HG03378 (cell line): Measurements from ENCODE around the gene HERPUD1.
"Not testable (repeated sequence)": the region's sequence is repeated elsewhere in the genome, so short reads cannot be mapped to it uniquely, and the experiment has no call there.

Experiments used
- ATAC-seq: cut with Tn5 transposase; IDR thresholded peaks from one replicate; pipeline ENCODE4 v1.9.1; 2021; ENCODE audit warnings: mild to moderate bottlenecking, moderate library complexity; ENCODE audit not compliant: unreplicated experiment

HERPUD1 gene

GRCh38 chr16:56933828-56934598, 2.1 kb downstream of the HERPUD1 start:
- ATAC-seq: no peak

DNA sequence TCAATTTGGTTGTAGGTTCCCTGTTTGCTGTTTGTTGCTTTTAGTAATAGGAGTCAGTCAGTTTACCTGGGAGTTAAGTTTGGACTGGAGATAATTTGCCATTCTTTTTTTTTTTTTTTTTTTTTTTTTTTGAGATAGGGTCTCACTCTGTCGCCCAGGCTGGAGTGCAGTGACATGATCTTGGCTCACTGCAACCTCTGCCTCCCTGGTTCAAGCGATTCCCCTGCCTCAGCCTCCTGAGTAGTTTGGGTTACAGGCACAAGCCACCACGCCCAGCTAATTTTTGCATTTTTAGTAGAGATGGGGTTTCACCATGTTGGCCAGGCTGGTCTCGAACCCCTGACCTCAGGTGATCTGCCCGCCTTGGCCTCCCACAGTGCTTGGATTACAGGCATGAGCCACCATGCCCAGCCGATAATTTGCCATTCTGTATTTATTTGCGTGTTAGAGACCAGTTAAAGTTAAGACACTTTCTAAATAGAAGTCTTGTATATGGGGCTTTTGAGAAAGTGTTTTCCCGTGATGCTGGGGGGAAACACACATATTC, 2.7 kb downstream of the HERPUD1 start:
- not testable (repeated sequence) for ATAC-seq

- no peak for ATAC-seq
Measured at GRCh38 chr16:56935201-56935600, 3.3 kb downstream of the HERPUD1 start.

DNA sequence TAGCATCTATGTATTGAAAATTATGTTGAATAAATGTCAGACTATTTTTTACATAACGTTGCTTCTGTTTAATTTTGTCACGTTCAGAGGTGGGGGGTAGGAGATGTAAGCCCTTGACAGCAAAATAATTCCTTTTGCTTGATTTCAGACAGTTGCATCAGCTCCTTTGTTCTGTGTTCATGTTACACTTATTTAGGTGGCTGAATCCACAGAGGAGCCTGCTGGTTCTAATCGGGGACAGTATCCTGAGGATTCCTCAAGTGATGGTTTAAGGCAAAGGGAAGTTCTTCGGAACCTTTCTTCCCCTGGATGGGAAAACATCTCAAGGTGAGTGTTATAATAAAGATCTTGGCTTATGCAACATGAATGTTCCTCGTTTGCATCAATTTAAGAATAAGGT, 4.5 kb downstream of the HERPUD1 start:
- ATAC-seq: no peak

DNA sequence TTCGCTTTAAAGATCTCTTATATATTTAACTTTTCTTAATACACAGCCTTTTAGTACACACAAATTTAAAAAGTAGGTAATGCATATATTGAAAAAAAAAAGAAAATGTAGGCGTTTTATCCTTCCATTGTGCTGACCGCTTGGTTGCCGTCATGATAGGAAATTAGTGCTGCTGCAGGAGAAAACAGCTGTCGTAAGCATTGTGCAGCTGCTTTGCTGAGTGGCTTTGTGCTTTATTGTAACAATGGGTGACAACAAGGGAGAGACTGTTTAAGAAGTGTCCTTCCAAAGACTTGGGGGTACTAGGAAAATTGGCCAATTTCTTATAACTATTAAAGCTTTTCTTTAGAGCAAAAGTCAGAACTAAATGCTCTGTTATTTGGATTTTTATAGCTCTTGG, 5.0 kb downstream of the HERPUD1 start:
- ATAC-seq: no peak

DNA sequence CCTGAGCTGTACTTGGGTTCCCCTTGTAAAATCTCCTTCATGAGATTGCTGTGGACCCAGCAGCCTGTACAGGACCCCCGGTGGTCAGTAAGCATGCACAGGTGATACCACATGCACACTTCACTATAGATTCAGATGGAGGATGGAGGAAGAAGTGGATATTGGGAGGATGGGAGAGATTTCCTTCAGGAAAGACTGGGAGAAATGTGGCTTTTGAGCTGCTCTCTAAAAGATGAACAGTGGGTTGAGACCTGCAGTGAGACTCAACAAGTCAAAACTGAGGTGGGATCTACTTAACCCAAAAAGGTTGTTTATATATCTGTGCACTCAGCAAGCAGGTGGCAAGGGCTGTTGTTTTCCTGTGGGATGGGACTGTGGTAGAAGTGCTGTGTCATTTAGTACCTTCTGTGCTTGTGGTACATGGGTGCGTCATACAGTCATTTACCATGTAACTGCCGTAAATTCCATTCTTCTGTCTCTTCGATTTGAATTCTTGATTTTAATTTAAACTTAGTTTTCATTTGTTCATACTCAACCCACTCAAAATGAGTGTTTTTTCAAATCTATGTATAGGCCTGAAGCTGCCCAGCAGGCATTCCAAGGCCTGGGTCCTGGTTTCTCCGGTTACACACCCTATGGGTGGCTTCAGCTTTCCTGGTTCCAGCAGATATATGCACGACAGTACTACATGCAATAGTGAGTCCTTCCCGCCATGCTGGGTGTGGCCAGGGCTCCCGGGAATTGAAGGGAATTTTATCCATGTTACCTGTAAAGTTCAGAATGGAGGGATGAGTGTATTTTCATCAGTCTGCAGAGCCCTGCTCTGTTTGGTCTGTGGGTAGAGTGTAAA, 6.9 kb downstream of the HERPUD1 start:
- no peak for ATAC-seq

GRCh38 chr16:56939801-56940200, 7.9 kb downstream of the HERPUD1 start:
- ATAC-seq: no peak

DNA sequence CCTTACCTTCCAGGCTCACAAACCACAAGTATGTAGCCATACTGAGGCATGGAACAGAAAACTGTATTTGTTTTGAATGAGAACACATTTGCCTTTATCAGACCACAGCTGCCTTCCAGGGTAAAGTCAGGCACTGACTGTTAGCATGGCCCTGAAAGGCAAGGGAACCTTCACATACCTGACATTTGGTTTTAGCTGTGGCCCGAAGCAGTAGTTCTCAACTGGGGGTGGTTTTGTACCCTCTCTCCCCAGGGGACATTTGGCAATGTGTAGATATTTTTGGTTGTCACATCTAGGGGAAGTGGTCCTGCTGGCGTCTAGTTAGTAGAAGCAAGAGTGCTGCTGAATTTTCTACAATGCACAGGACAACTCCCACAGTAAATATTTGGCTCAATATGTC, 9.2 kb downstream of the HERPUD1 start:
- ATAC-seq: no peak

- no peak for ATAC-seq
Measured at GRCh38 chr16:56941856-56942331, 10.0 kb downstream of the HERPUD1 start.

DNA sequence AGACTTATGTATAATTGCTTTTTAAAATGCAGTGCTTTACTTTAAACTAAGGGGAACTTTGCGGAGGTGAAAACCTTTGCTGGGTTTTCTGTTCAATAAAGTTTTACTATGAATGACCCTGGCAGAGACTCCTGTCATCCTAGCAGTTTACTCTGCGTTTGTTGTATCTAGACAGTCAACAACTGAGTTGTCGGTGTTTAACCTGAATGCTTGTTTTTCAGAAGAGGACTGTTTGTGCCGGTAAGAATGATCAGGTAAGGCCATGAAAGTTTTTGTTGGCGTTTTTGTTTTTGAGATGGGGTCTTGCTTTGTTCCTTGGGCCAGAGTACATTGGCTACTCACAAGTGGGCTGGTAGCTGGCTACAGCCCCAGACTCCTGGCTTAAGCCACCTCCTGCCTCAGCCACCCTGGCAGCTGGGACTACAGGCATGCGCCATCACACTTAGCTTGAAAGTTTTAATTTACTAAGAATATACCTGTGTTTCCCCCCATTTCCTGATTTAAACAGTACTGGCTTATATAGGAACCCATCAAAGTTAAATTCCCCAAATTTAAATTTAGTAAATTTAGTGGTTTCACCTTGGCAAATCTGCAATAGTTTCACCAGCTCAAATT, 11.9 kb downstream of the HERPUD1 start:
- ATAC-seq: no peak

GRCh38 chr16:56944954-56945839, 13.3 kb downstream of the HERPUD1 start:
- peak; percentile 41 for ATAC-seq

GRCh38 chr16:56945847-56946527, 14.0 kb downstream of the HERPUD1 start:
- ATAC-seq: no peak

DNA sequence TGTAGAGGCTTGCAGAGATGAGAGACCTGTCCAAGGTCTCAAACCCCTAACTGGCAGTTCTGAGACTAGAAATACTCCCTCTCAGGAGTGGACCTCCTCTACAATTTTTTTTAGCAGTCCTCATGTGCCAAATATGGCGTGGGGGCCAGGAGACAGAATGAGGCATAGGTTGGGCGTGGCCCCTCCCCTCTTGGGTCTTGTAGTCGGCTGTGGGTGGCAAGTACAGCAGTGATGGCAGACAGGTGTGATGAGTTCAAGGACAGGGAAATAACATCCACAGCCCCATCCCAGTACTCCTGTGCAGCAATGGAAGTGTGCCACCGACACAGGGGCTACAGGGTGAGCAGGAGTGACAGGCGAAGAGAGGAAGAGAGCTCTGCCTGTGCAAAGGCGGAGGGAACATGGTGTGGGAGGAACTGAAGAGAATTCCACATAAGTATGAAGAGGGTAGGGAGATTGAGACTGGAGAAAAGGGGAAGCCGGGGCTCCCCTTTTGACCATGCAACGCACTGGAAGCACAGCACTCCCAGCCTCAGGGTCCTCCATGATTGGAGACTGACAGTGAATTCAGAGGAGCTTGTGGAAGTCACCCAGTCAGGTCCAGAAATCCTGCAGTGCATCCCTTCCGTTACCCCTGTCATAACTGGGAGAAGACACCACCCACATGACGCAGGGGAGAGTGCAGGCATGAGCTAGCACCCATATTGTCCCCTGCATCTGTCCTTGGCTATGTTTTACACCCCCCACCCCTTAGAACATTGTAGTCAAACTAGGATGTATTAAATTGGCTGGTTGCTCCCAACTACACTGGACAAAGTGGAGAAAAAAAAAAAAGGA, 15.0 kb downstream of the HERPUD1 start:
- no peak for ATAC-seq

DNA sequence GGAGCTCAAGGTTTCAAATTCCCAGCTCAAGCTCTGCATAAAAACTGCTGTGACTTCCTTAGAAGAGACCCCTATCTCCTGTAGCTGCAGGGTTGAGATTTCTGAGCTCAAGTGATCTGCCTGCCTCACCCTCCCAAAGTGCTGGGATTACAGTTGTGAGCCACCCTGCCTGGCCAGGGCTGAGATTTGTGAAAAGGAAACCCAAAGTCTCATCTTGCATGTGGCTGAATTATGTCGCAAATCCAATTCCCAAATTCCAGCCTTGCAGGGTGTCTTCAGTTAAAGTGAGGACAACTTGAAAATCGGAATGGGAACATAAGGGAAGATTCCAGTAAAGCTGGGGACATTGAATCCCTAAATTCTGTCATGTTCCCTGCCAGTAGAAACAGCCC, 15.7 kb downstream of the HERPUD1 start:
- no peak for ATAC-seq

DNA sequence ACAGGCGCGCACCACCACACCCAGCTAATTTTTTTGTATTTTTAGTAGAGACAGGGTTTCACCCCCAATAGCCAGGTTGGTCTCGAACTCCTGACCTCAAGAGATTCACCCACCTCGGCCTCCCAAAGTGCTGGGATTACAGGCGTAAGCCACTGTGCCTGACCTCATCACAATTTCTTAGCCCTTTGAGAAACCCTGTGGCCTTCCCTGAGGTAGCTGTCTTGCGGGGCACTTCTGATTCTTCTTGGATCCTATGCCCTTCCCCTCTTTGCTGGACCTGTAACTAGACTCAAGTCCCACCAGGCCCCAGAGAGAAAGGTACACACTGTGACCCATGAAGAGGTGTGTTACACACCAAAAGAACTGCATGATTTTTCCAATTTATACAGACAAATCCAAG, 16.3 kb downstream of the HERPUD1 start:
- ATAC-seq: no peak

GRCh38 chr16:56950051-56950450, 18.1 kb downstream of the HERPUD1 start:
- ATAC-seq: no peak

DNA sequence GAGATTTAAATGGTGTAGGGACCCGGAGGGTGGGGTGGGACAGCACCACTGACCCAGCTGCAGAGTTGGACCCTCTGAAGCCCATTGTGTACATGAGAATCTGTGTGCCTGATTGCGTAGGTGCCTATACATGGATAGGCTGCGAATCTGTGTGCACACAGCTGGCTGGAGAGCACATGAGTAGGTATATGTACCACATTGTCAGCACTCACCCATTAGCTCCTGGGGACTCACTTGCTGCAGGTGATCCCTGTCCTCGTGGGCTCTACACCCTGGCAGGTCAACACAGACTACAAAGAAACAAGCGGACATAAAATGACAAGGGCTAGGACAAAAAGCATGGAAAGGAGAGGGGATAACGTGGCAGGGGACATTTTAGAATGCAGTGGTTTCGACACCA, 18.5 kb downstream of the HERPUD1 start:
- ATAC-seq: no peak

DNA sequence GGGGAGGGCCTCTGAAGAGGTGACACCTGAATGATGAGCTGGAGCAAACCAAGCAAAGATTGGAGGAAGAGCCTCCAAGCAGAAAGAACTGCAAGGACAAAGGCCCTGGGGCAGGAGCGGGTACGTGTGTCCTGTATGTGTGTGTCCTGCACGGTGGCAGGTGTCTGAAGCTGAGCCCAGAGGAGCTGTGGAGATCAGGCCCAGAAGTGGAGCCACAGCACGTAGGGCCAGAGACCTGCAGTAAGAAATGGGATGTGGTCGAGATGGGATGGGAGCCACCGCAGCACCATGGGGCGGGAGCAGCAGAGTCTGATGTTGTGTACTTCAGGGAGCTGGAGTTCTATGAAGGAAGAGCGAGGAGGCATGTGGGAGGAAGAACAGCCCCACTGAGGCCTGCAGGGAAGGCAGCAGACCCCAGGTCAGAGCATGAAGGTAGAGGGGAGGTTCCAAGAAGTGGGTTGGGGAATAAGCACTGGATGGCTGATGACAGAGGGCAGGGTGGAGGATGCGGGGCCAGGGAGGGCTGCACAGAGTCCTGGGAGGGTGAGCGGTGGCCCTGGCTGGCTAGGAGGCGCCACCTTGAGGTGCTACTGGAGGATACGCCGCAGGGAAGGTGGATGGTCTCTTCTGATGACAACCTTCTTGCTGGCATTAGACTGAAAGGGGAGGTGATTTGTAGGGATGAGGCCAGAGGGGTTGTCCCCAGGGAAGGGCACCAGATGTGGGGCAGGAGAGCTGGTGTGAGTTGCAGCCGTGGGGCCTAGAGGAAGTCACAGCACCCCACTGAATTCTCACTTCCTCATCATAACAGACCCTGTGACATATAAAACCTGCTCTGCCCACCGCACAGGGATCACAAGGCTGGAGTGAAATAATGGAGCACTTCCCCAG, 19.2 kb downstream of the HERPUD1 start:
- ATAC-seq: peak; percentile 52
